Epidermal melanocyte (primary cell): ENCODE results near the gene SENP3.
"Not testable (repeated sequence)": the region's sequence is repeated elsewhere in the genome, so short reads cannot be mapped to it uniquely, and the experiment has no call there.

Source experiments
- DNase-seq: peaks from one replicate; pipeline ENCODE4 v3.0.0; 2011; ENCODE audit warnings: low spot score; ENCODE audit not compliant: insufficient read length

SENP3 gene

GRCh38 chr17:7592422-7593021 is 30.8 kb downstream of the SENP3 start:
- no peak for DNase-seq

GRCh38 chr17:7593296-7593695 is 31.6 kb downstream of the SENP3 start:
- DNase-seq: no peak

GRCh38 chr17:7597561-7597960 is 35.8 kb downstream of the SENP3 start:
- DNase-seq: not testable (repeated sequence)

GRCh38 chr17:7606280-7606679 is 44.6 kb downstream of the SENP3 start:
- DNase-seq: no peak

GRCh38 chr17:7610641-7611040 is 48.9 kb downstream of the SENP3 start:
- no peak for DNase-seq

GRCh38 chr17:7611635-7612293 is 50.0 kb downstream of the SENP3 start:
- no peak for DNase-seq

- no peak for DNase-seq
These were observed 50.5 kb downstream of the SENP3 start for GRCh38 chr17:7612294-7612640.

GRCh38 chr17:7613769-7614424 is 52.2 kb downstream of the SENP3 start:
- DNase-seq: no peak

- DNase-seq: peak; percentile 99
These were observed 52.9 kb downstream of the SENP3 start, which contains the start of gene FXR2 for GRCh38 chr17:7614425-7615264. Gene FXR2, minus strand, starts transcription at chr17:7614897. Its CDS starts 365 bp downstream, at chr17:7614532.

- no peak for DNase-seq
These were observed 53.6 kb downstream of the SENP3 start for GRCh38 chr17:7615265-7615747.

- DNase-seq: no peak
These were observed 56.9 kb downstream of the SENP3 start for GRCh38 chr17:7618608-7619007.

GRCh38 chr17:7620835-7621234 is 59.1 kb downstream of the SENP3 start:
- no peak for DNase-seq
